IMR-90 (cell line): ENCODE results near the gene LRRC47. TPM values are rescaled to one million over a fixed set of nuclear protein-coding genes. Genes with fewer than 3 reads are reported as not detected.

Source experiments
- ATAC-seq: fragments of 200-7000 bp; cut with Tn5 transposase; 2 replicates; pipeline ENCODE4 v1.9.1; 2020; ENCODE audit warnings: low read depth, mild to moderate bottlenecking, moderate library complexity
- BruUV-seq: library from RNA; stranded (reverse); fragments of 400-500 nt; replicated peaks from 2 replicates; lab custom pipeline; 2021; lab: Mats Ljungman, UMichigan
- CTCF ChIA-PET: fragments of 300-600 bp; formaldehyde crosslinking; extraction: SDS; loops from one replicate; lab custom pipeline; 2021; ENCODE audit warnings: antibody characterized with exemption; lab: Yijun Ruan, JAX
- POLR2A ChIA-PET: fragments of 300-600 bp; sonication (Branson Sonifier 250); formaldehyde crosslinking; loops from one replicate; lab custom pipeline; 2022; ENCODE audit warnings: antibody characterized with exemption; ENCODE audit not compliant: unreplicated experiment; lab: Charles Lee
- DNase-seq: peaks from one replicate; pipeline ENCODE4 v3.0.0; 2013
- H2AFZ ChIP-seq: replicated peaks from 2 replicates; pipeline ENCODE3; 2013; ENCODE audit warnings: low read length, mild to moderate bottlenecking; ENCODE audit not compliant: poor library complexity
- H2AK5ac ChIP-seq: 2 replicates; pipeline ENCODE4 v1.6.1; 2013; ENCODE audit warnings: low read depth, low read length, inconsistent platforms
- H2AK9ac ChIP-seq: replicated peaks from 2 replicates; pipeline ENCODE3; 2013; ENCODE audit warnings: mild to moderate bottlenecking, low read depth, low read length, moderate library complexity; ENCODE audit not compliant: poor library complexity
- H2BK120ac ChIP-seq: 2 replicates; pipeline ENCODE4 v1.6.1; 2013; ENCODE audit warnings: low read depth, low read length, inconsistent platforms
- H2BK15ac ChIP-seq: 3 replicates; pipeline ENCODE4 v1.6.1; 2013; ENCODE audit warnings: low read depth, low read length, inconsistent platforms
- H2BK20ac ChIP-seq: 2 replicates; pipeline ENCODE4 v1.6.1; 2013; ENCODE audit warnings: low read depth, mild to moderate bottlenecking, inconsistent platforms, low read length, moderate library complexity
- H2BK5ac ChIP-seq: 2 replicates; pipeline ENCODE4 v1.6.1; 2013; ENCODE audit warnings: mild to moderate bottlenecking, low read depth, low read length, inconsistent platforms; ENCODE audit not compliant: poor library complexity, severe bottlenecking
- H3K14ac ChIP-seq: replicated peaks from 2 replicates; pipeline ENCODE4 v1.6.1; 2013; ENCODE audit warnings: low read depth, low read length, inconsistent platforms
- H3K18ac ChIP-seq: 2 replicates; pipeline ENCODE4 v1.6.1; 2013; ENCODE audit warnings: low read depth, low read length, control low read depth
- H3K23ac ChIP-seq: 2 replicates; pipeline ENCODE4 v1.6.1; 2013; ENCODE audit warnings: low read depth, low read length, inconsistent platforms
- H3K27ac ChIP-seq: 2 replicates; pipeline ENCODE4 v1.5.1; 2013; ENCODE audit warnings: mild to moderate bottlenecking, control low read depth, low read length; ENCODE audit not compliant: insufficient read depth
- H3K27me3 ChIP-seq: 2 replicates; pipeline ENCODE4 v1.6.1; 2013; ENCODE audit warnings: low read length; ENCODE audit not compliant: control insufficient read depth, insufficient read depth
- H3K36me3 ChIP-seq: 2 replicates; pipeline ENCODE4 v1.6.1; 2013; ENCODE audit warnings: low read length, mixed read lengths; ENCODE audit not compliant: control insufficient read depth, insufficient read depth
- H3K4ac ChIP-seq: 2 replicates; pipeline ENCODE4 v1.6.1; 2013; ENCODE audit warnings: low read depth, low read length, inconsistent platforms
- H3K4me1 ChIP-seq: 2 replicates; pipeline ENCODE4 v1.6.1; 2013; ENCODE audit warnings: low read length, mixed read lengths; ENCODE audit not compliant: control insufficient read depth, insufficient read depth
- H3K4me2 ChIP-seq: 2 replicates; pipeline ENCODE4 v1.6.1; 2013; ENCODE audit warnings: low read depth, mild to moderate bottlenecking, control low read depth, low read length, moderate library complexity
- H3K4me3 ChIP-seq: 2 replicates; pipeline ENCODE4 v1.5.1; 2013; ENCODE audit warnings: low read depth, mild to moderate bottlenecking, control low read depth, low read length, moderate library complexity; ENCODE audit not compliant: insufficient read depth
- H3K56ac ChIP-seq: 2 replicates; pipeline ENCODE4 v1.6.1; 2013; ENCODE audit warnings: low read length, inconsistent platforms; ENCODE audit not compliant: insufficient read depth; ENCODE audit errors: extremely low read depth
- H3K79me1 ChIP-seq, 2 experiments: 2 replicates each; pipeline ENCODE4 v1.6.1; 2013; ENCODE audit warnings: low read length in 2 of 2, inconsistent platforms in 1 of 2, low read depth in 1 of 2
- H3K9ac ChIP-seq: 2 replicates; pipeline ENCODE4 v1.6.1; 2013; ENCODE audit warnings: low read depth, low read length, control low read depth
- H3K9me1 ChIP-seq: 2 replicates; pipeline ENCODE4 v1.6.1; 2013; ENCODE audit warnings: low read length, inconsistent platforms; ENCODE audit not compliant: insufficient read depth
- H3K9me3 ChIP-seq: 2 replicates; pipeline ENCODE4 v1.6.1; 2013; ENCODE audit warnings: low read length; ENCODE audit not compliant: control insufficient read depth, insufficient read depth
- H4K20me1 ChIP-seq: 2 replicates; pipeline ENCODE4 v1.6.1; 2013; ENCODE audit warnings: low read length, inconsistent platforms; ENCODE audit not compliant: insufficient read depth
- H4K5ac ChIP-seq: 2 replicates; pipeline ENCODE4 v1.6.1; 2013; ENCODE audit warnings: mild to moderate bottlenecking, low read depth, low read length, control low read depth
- H4K8ac ChIP-seq, 2 experiments: 2 replicates each; pipeline ENCODE4 v1.6.1; 2013; ENCODE audit warnings: low read depth in 2 of 2, low read length in 2 of 2, control low read depth in 1 of 2, inconsistent platforms in 1 of 2
- H4K91ac ChIP-seq: 2 replicates; pipeline ENCODE4 v1.6.1; 2013; ENCODE audit warnings: low read depth, low read length, inconsistent platforms; ENCODE audit not compliant: insufficient read depth
- BHLHE40 ChIP-seq: fragments of 150-350 bp; IDR thresholded peaks from 2 replicates; pipeline ENCODE4 v1.6.1; 2016; ENCODE audit warnings: mild to moderate bottlenecking, low read depth, low read length
- ELK1 ChIP-seq: fragments of 150-350 bp; IDR thresholded peaks from 2 replicates; pipeline ENCODE4 v1.6.1; 2016; ENCODE audit warnings: low read depth, mild to moderate bottlenecking, low read length, moderate library complexity, borderline replicate concordance
- FOS ChIP-seq: fragments of 150-350 bp; IDR thresholded peaks from 2 replicates; pipeline ENCODE4 v1.6.1; 2016; ENCODE audit warnings: low read depth, low read length
- MAFK ChIP-seq: IDR thresholded peaks from 2 replicates; pipeline ENCODE4 v1.6.1; 2012; ENCODE audit warnings: low read depth, low read length, improper control_type of control experiment
- NFE2L2 ChIP-seq: fragments of 150-350 bp; IDR thresholded peaks from 2 replicates; pipeline ENCODE4 v1.6.1; 2016; ENCODE audit warnings: low read depth, mild to moderate bottlenecking, low read length
- SMC3 ChIP-seq: fragments of 150-350 bp; IDR thresholded peaks from 2 replicates; pipeline ENCODE4 v1.6.1; 2016; ENCODE audit warnings: low read depth, mild to moderate bottlenecking, antibody characterized with exemption, low read length, moderate library complexity
- USF2 ChIP-seq: fragments of 150-350 bp; IDR thresholded peaks from 2 replicates; pipeline ENCODE4 v1.6.1; 2017; ENCODE audit warnings: mild to moderate bottlenecking, antibody characterized with exemption, low read length, low read depth
- WGBS, 2 experiments: methylation state at CpG; one replicate each; pipeline versions ENCODE4 v1.1.5 to v1.1.7; 2013; ENCODE audit warnings: missing lambda C conversion rate in 2 of 2; ENCODE audit not compliant: insufficient read length in 1 of 2; ENCODE audit errors: extremely low coverage in 2 of 2; 5-methylcytosine and 5-hydroxymethylcytosine counted together
- dilution Hi-C: fragments of 300-500 bp; cut with HindIII; formaldehyde crosslinking; loops from one replicate; pipeline ENCODE4 v1.14.3; 2018; ENCODE audit warnings: low sequenced_read_pairs; ENCODE audit not compliant: unreplicated experiment
- in situ Hi-C: fragments of 300-500 bp; cut with MboI; formaldehyde crosslinking; loops from 3 replicates; pipeline ENCODE4 v1.14.3; 2019; ENCODE audit warnings: low sequenced_read_pairs, inconsistent platforms, mixed read lengths
- intact Hi-C: fragments of 100-400 bp; cut with micrococcal nuclease; formaldehyde crosslinking; loops from 2 replicates; pipeline ENCODE4 v1.10.0; 2022
- polyA plus RNA-seq, 3 experiments: library from polyadenylated mRNA; depleted of rRNA; stranded (reverse); fragments of >200 nt; gene quantifications; 2 replicates each; pipeline ENCODE4 v1.2.3, GENCODE V29; 2012; ENCODE audit warnings: low replicate concordance in 1 of 3
- total RNA-seq: library from RNA; depleted of rRNA; stranded (reverse); fragments of >200 nt; gene quantifications from 2 replicates; pipeline ENCODE4 v1.2.3, GENCODE V29; 2012

Gene LRRC47
- total and polyA plus RNA-seq, 2 of the 4 experiments (the other 2 are of a cell fraction), result 15.2 to 19.7 TPM

GRCh38 chr1:3817821-3818597, 21.7 kb upstream of the LRRC47 start:
- H2BK20ac ChIP-seq, result no peak overlapping the region
- no peak overlapping the region for H3K4me3 ChIP-seq
- H4K5ac ChIP-seq, result no peak overlapping the region
- no peaks in the 10 kb centered on the region for H4K20me1 ChIP-seq
- 89% methylated on average over 22 of the region's 28 CpGs; no CpG with 5 or more reads in 1 of the 2 experiments for WGBS, 2 experiments
- BruUV-seq, result no TSS peak
- no peaks in the 10 kb centered on the region for H3K79me1 ChIP-seq
- no peak overlapping the region for H3K14ac ChIP-seq
- H4K8ac ChIP-seq, result no peak overlapping the region
- H3K9me3 ChIP-seq, result no peaks in the 10 kb centered on the region
- no peak overlapping the region for H2BK5ac ChIP-seq
- no peaks in the 10 kb centered on the region for H3K9me1 ChIP-seq
- H3K36me3 ChIP-seq, result peaks cover 33% of the 10 kb centered on the region
- H3K27me3 ChIP-seq, result no peaks in the 10 kb centered on the region
- H3K4ac ChIP-seq, result no peak overlapping the region
- H4K91ac ChIP-seq, result no peak overlapping the region
- H3K56ac ChIP-seq, result no peak overlapping the region
- H2BK120ac ChIP-seq, result no peak overlapping the region
- H3K4me2 ChIP-seq, result no peak overlapping the region
- no peak overlapping the region for H3K23ac ChIP-seq
- H3K4me1 ChIP-seq, result no peaks in the 10 kb centered on the region
- H2AFZ ChIP-seq, result no peak overlapping the region
- no peak overlapping the region for H2AK5ac ChIP-seq
- CTCF ChIA-PET, result no interaction called here
- no peak overlapping the region for H3K9ac ChIP-seq
- H3K27ac ChIP-seq, result no peak overlapping the region
- DNase-seq (no peak), ATAC-seq (no peak)
- dilution Hi-C loops (no loop called here), in situ Hi-C loops (no loop called here), intact Hi-C loops (no loop called here)
- no peak overlapping the region for H2BK15ac ChIP-seq
- TF ChIP-seq FOS (no peak), MAFK (no peak), USF2 (no peak), NFE2L2 (no peak), BHLHE40 (no peak), SMC3 (no peak), ELK1 (no peak)
- no peak overlapping the region for H3K18ac ChIP-seq
- POLR2A ChIA-PET, result no interaction called here
- peak overlapping the region; percentile 40 for H2AK9ac ChIP-seq
